Non-pigmented ciliary epithelial cell (primary cell): ENCODE data around the gene COA3.

Experiments
- DNase-seq: peaks from one replicate; pipeline ENCODE4 v3.0.0-alpha.2; 2010; ENCODE audit warnings: low read depth

Gene COA3

GRCh38 chr17:42817866-42818265 is 19.4 kb upstream of the COA3 start:
- DNase-seq, result no peak

- no peak for DNase-seq
Measured at GRCh38 chr17:42814633-42815399, 16.3 kb upstream of the COA3 start.

GRCh38 chr17:42809250-42809649 is 10.7 kb upstream of the COA3 start:
- no peak for DNase-seq

- no peak for DNase-seq
Measured at GRCh38 chr17:42806249-42806648, 7.7 kb upstream of the COA3 start.

GRCh38 chr17:42804918-42805367 is 6.4 kb upstream of the COA3 start:
- no peak for DNase-seq

GRCh38 chr17:42803074-42803883 is 4.8 kb upstream of the COA3 start:
- no peak for DNase-seq

GRCh38 chr17:42798011-42798382 is 507 bp downstream of the COA3 start:
- no peak for DNase-seq

- DNase-seq, result no peak
Measured at GRCh38 chr17:42797067-42798007, 1.2 kb downstream of the COA3 start.

GRCh38 chr17:42796066-42796758 is 2.3 kb downstream of the COA3 start:
- no peak for DNase-seq

GRCh38 chr17:42795465-42795864 is 3.0 kb downstream of the COA3 start:
- no peak for DNase-seq

GRCh38 chr17:42795061-42795460 is 3.4 kb downstream of the COA3 start:
- no peak for DNase-seq

- DNase-seq, result no peak
Measured at GRCh38 chr17:42792545-42792944, 6.0 kb downstream of the COA3 start.

GRCh38 chr17:42791948-42792347 is 6.6 kb downstream of the COA3 start:
- DNase-seq, result no peak

- no peak for DNase-seq
Measured at GRCh38 chr17:42787266-42787665, 11.2 kb downstream of the COA3 start.

- DNase-seq, result no peak
Measured at GRCh38 chr17:42784811-42785592, 13.5 kb downstream of the COA3 start.

- DNase-seq, result no peak
Measured at GRCh38 chr17:42784409-42784808, 14.1 kb downstream of the COA3 start.

- no peak for DNase-seq
Measured at GRCh38 chr17:42783791-42784138, 14.7 kb downstream of the COA3 start.

- DNase-seq, result peak; percentile 43
Measured at GRCh38 chr17:42783062-42783790, 15.3 kb downstream of the COA3 start.

GRCh38 chr17:42782166-42783061 is 16.1 kb downstream of the COA3 start:
- DNase-seq, result no peak
